ENCODE measurements around the gene EIF3J. TPM values are rescaled to one million over a fixed set of nuclear protein-coding genes. Genes with fewer than 3 reads are reported as not detected.

The EIF3J gene, protein sequence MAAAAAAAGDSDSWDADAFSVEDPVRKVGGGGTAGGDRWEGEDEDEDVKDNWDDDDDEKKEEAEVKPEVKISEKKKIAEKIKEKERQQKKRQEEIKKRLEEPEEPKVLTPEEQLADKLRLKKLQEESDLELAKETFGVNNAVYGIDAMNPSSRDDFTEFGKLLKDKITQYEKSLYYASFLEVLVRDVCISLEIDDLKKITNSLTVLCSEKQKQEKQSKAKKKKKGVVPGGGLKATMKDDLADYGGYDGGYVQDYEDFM
- total RNA-seq (2014; rRNA removed; shearing (Covaris generic)), result 65.3 and 67.4 TPM in 2 replicates

GRCh38 chr15:44536962-44537734 is at the start of gene EIF3J:
EIF3J (plus strand) TSS chr15:44537147; CDS start chr15:44537195, 48 bp downstream.

Other genes starting within 250 kb of the EIF3J start
- 69.8 and 78.4 TPM in 2 replicates for gene GOLM2, start 248.4 kb upstream of the EIF3J start, total RNA-seq (2014; rRNA removed; shearing (Covaris generic))
- gene CTDSPL2, start 109.5 kb upstream of the EIF3J start, total RNA-seq (2014; rRNA removed; shearing (Covaris generic)), result 85.1 and 88.3 TPM in 2 replicates
- gene SPG11, start 126.5 kb downstream of the EIF3J start, total RNA-seq (2014; rRNA removed; shearing (Covaris generic)), result 41.8 and 42.0 TPM in 2 replicates
- 0.50 and 1.6 TPM in 2 replicates for gene PATL2, start 174.2 kb downstream of the EIF3J start, total RNA-seq (2014; rRNA removed; shearing (Covaris generic))
- gene B2M, start 174.4 kb downstream of the EIF3J start, total RNA-seq (2014; rRNA removed; shearing (Covaris generic)), result 697 and 824 TPM in 2 replicates
- gene TRIM69, start 199.4 kb downstream of the EIF3J start, total RNA-seq (2014; rRNA removed; shearing (Covaris generic)), result 4.9 and 9.3 TPM in 2 replicates

All from A375 (cell line).